ENCODE measurements around the gene MYT1. TPM values are rescaled to one million over a fixed set of nuclear protein-coding genes. Genes with fewer than 3 reads are reported as not detected.
A peak's percentile ranks its signal among the peaks of the same experiment; 100 is the strongest.

MYT1 gene
- total RNA-seq, 1 donor from 2014 or later, result 0.74 TPM

DNA sequence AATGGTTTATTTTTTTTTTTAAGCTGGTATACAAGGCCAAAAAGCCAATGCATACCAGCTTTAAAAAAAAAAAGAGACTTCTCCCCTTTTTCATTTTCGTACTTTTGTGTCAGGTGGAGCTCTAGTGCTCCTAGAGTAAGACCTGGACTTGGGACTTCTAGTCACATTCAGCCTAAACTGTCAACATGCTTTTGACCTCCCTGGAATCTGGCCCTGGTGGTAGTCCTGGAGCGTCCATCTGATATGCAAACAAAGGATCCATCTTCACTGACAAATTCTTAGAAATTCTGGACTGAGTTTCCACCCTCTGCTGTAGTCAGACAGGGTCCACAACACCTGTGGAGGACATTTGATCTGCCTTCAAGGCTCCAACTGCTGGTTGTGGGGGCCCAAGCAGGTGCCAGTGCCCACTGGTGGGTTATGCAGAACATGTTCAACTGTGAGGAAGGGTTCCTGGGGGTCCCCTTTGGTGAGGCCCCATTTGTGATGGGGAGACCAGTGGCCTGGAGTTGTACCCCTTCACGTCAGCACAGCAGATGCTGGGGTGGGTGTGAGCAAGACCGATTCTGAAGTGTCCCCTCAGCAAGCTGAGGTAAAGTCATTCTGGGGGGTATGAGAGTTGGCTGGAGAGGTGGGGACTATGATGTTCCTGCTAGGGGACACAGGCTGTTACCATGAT, 78.7 kb downstream of the MYT1 start:
- Mint-ChIP-seq H3K9me3 (ENCODE audit: unreplicated experiment) (no peaks in the 10 kb centered on the region), H3K27ac (ENCODE audit: unreplicated experiment) (no peak overlapping the region), H3K4me3 (ENCODE audit: unreplicated experiment) (no peak overlapping the region), H3K27me3 (ENCODE audit: unreplicated experiment) (peaks cover 11% of the 10 kb centered on the region), H3K4me1 (ENCODE audit: unreplicated experiment) (no peaks in the 10 kb centered on the region), H3K36me3 (ENCODE audit: low read depth, unreplicated experiment) (no peaks in the 10 kb centered on the region)
- TF ChIP-seq, protein P1, sequence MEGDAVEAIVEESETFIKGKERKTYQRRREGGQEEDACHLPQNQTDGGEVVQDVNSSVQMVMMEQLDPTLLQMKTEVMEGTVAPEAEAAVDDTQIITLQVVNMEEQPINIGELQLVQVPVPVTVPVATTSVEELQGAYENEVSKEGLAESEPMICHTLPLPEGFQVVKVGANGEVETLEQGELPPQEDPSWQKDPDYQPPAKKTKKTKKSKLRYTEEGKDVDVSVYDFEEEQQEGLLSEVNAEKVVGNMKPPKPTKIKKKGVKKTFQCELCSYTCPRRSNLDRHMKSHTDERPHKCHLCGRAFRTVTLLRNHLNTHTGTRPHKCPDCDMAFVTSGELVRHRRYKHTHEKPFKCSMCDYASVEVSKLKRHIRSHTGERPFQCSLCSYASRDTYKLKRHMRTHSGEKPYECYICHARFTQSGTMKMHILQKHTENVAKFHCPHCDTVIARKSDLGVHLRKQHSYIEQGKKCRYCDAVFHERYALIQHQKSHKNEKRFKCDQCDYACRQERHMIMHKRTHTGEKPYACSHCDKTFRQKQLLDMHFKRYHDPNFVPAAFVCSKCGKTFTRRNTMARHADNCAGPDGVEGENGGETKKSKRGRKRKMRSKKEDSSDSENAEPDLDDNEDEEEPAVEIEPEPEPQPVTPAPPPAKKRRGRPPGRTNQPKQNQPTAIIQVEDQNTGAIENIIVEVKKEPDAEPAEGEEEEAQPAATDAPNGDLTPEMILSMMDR (IDR thresholded peaks at IDR 0.05; ENCODE audit: unreplicated experiment), result no peak
- no peak for DNase-seq (ENCODE audit: low spot score)

GRCh38 chr20:64244281-64244805, 80.1 kb downstream of the MYT1 start:
- no peaks in the 10 kb centered on the region for H3K36me3 Mint-ChIP-seq (ENCODE audit: low read depth, unreplicated experiment)
- H3K4me3 Mint-ChIP-seq (ENCODE audit: unreplicated experiment), result no peak overlapping the region
- H3K4me1 Mint-ChIP-seq (ENCODE audit: unreplicated experiment), result no peaks in the 10 kb centered on the region
- no peak overlapping the region for H3K27ac Mint-ChIP-seq (ENCODE audit: unreplicated experiment)
- DNase-seq (ENCODE audit: low spot score), result no peak
- peaks cover 11% of the 10 kb centered on the region for H3K27me3 Mint-ChIP-seq (ENCODE audit: unreplicated experiment)
- H3K9me3 Mint-ChIP-seq (ENCODE audit: unreplicated experiment), result no peaks in the 10 kb centered on the region
- TF ChIP-seq, protein P1 (IDR thresholded peaks at IDR 0.05; ENCODE audit: unreplicated experiment), result no peak

DNA sequence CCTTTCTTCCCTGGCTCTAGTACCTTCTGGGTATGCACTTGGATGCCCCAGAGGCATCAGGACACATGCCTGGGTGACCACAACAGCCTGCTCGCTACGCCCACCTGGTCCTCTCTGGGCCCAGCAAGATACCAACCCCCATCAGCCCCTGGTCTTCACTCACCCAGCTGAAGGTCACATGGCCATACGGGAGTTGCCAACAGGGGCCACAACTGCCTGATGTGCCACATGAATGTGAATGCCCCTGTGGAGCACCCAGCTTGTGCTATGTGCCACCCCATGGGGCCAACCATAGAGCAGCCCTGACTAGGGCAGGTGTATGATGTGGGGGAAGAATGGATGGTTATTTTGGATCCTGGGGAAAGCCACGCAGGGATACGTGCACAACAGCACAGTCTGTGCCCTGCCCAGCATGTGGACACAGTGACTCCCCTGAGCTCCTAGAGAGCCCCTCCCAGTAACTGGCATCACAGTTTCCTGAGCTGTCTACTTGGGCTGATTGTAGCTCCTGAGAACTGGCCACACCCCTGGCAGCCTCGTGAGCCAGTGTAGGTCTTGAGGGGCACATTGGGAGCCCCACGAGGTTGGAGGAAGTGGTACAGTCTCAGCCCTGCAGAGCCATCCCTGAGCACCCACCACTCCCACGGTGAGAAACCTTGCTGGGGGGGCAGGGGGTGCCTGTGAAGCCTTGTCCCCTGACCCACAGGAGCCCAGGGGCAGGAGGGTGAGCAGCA, 80.8 kb downstream of the MYT1 start:
- H3K4me3 Mint-ChIP-seq (ENCODE audit: unreplicated experiment), result no peak overlapping the region
- no peak for DNase-seq (ENCODE audit: low spot score)
- H3K27ac Mint-ChIP-seq (ENCODE audit: unreplicated experiment), result no peak overlapping the region
- peaks cover 11% of the 10 kb centered on the region for H3K27me3 Mint-ChIP-seq (ENCODE audit: unreplicated experiment)
- no peaks in the 10 kb centered on the region for H3K36me3 Mint-ChIP-seq (ENCODE audit: low read depth, unreplicated experiment)
- no peaks in the 10 kb centered on the region for H3K4me1 Mint-ChIP-seq (ENCODE audit: unreplicated experiment)
- H3K9me3 Mint-ChIP-seq (ENCODE audit: unreplicated experiment), result no peaks in the 10 kb centered on the region
- TF ChIP-seq, protein P1 (IDR thresholded peaks at IDR 0.05; ENCODE audit: unreplicated experiment), result no peak

- TF ChIP-seq, protein P1 (IDR thresholded peaks at IDR 0.05; ENCODE audit: unreplicated experiment), result no peak
- no peaks in the 10 kb centered on the region for H3K4me1 Mint-ChIP-seq (ENCODE audit: unreplicated experiment)
- no peak overlapping the region for H3K4me3 Mint-ChIP-seq (ENCODE audit: unreplicated experiment)
- no peaks in the 10 kb centered on the region for H3K9me3 Mint-ChIP-seq (ENCODE audit: unreplicated experiment)
- peak overlapping the region; percentile 30 for H3K27ac Mint-ChIP-seq (ENCODE audit: unreplicated experiment)
- no peaks in the 10 kb centered on the region for H3K36me3 Mint-ChIP-seq (ENCODE audit: low read depth, unreplicated experiment)
- peaks cover 11% of the 10 kb centered on the region for H3K27me3 Mint-ChIP-seq (ENCODE audit: unreplicated experiment)
- DNase-seq (ENCODE audit: low spot score), result no peak
Observed at GRCh38 chr20:64245746-64246595, 81.7 kb downstream of the MYT1 start.

Data from endothelial cell (in vitro differentiated cells).